GM23248 (cell line): ENCODE measurements around the gene KLHL12. TPM values are rescaled to one million over a fixed set of nuclear protein-coding genes. Genes with fewer than 3 reads are reported as not detected.
"Not testable (repeated sequence)": the region's sequence is repeated elsewhere in the genome, so short reads cannot be mapped to it uniquely, and the experiment has no call there.

ENCODE experiments used
- DNase-seq: peaks from one replicate; pipeline ENCODE4 v3.0.0-alpha.2; 2015
- H2AFZ ChIP-seq: fragments of 200-600 bp; sonication (generic); 2 replicates; pipeline ENCODE4 v1.6.1; 2016; ENCODE audit warnings: antibody characterized with exemption
- H3F3A ChIP-seq: fragments of 200-600 bp; sonication (generic); 2 replicates; pipeline ENCODE4 v1.6.1; 2016; ENCODE audit warnings: mild to moderate bottlenecking, antibody characterized with exemption, mixed run types; ENCODE audit not compliant: insufficient read depth
- H3K27ac ChIP-seq: fragments of 200-600 bp; sonication (generic); 2 replicates; pipeline ENCODE4 v1.5.1; 2016; ENCODE audit warnings: mild to moderate bottlenecking
- H3K27me3 ChIP-seq: fragments of 200-600 bp; sonication (generic); replicated peaks from 2 replicates; pipeline ENCODE4 v1.6.1; 2016; ENCODE audit warnings: mild to moderate bottlenecking; ENCODE audit not compliant: insufficient read depth
- H3K36me3 ChIP-seq: fragments of 200-600 bp; sonication (generic); 2 replicates; pipeline ENCODE4 v1.6.1; 2016; ENCODE audit warnings: low read depth, mild to moderate bottlenecking
- H3K4me1 ChIP-seq: fragments of 200-600 bp; sonication (generic); 2 replicates; pipeline ENCODE4 v1.6.1; 2016; ENCODE audit warnings: mild to moderate bottlenecking; ENCODE audit not compliant: insufficient read depth
- H3K4me2 ChIP-seq: fragments of 200-600 bp; sonication (generic); one replicate; pipeline ENCODE4 v1.6.1; 2016; ENCODE audit warnings: mild to moderate bottlenecking; ENCODE audit not compliant: unreplicated experiment
- H3K4me3 ChIP-seq: fragments of 200-600 bp; sonication (generic); 2 replicates; pipeline ENCODE4 v1.5.1; 2016; ENCODE audit warnings: mild to moderate bottlenecking
- H3K79me2 ChIP-seq: fragments of 200-600 bp; sonication (generic); 2 replicates; pipeline ENCODE4 v1.6.1; 2016; ENCODE audit warnings: mild to moderate bottlenecking; ENCODE audit not compliant: insufficient read depth
- H3K9ac ChIP-seq: fragments of 200-600 bp; sonication (generic); 2 replicates; pipeline ENCODE4 v1.6.1; 2016; ENCODE audit warnings: mild to moderate bottlenecking
- H3K9me2 ChIP-seq: fragments of 200-600 bp; sonication (generic); 2 replicates; pipeline ENCODE4 v1.6.1; 2016; ENCODE audit warnings: mixed run types, mild to moderate bottlenecking, moderate library complexity; ENCODE audit not compliant: insufficient read depth
- H3K9me3 ChIP-seq: fragments of 200-600 bp; sonication (generic); one replicate; pipeline ENCODE4 v1.6.1; 2017; ENCODE audit warnings: low read depth
- H4K20me1 ChIP-seq: fragments of 200-600 bp; sonication (generic); 2 replicates; pipeline ENCODE4 v1.6.0; 2016; ENCODE audit not compliant: insufficient read depth
- EZH2 ChIP-seq: fragments of 200-600 bp; sonication (generic); IDR thresholded peaks from 2 replicates; pipeline ENCODE4 v1.6.1; 2018; ENCODE audit warnings: antibody characterized with exemption, mild to moderate bottlenecking; ENCODE audit not compliant: insufficient read depth, poor library complexity, severe bottlenecking
- EZH2phosphoT487 ChIP-seq: fragments of 200-600 bp; sonication (generic); IDR thresholded peaks from 2 replicates; pipeline ENCODE4 v1.6.1; 2018; ENCODE audit warnings: antibody characterized with exemption, moderate library complexity, mild to moderate bottlenecking, low read depth; ENCODE audit not compliant: insufficient read depth
- WGBS, 2 experiments: methylation state at CpG; one replicate each; pipeline ENCODE4 v1.1.6; 2015 to 2017; ENCODE audit warnings: low lambda C conversion rate in 2 of 2, low coverage in 1 of 2; ENCODE audit errors: missing lambda C conversion rate in 2 of 2; 5-methylcytosine and 5-hydroxymethylcytosine counted together
- in situ Hi-C: fragments of 300-500 bp; cut with MboI; formaldehyde crosslinking; loops from 2 replicates; pipeline ENCODE4 v1.15.0; 2020
- polyA plus RNA-seq: library from polyadenylated mRNA; unstranded; fragments of >200 nt; fragmentation: Nextera tagmentation; extraction: Ambion mirVana; gene quantifications from 2 replicates; pipeline ENCODE4 v1.2.1, GENCODE V29; 2016
- total RNA-seq: library from RNA; depleted of rRNA; stranded (reverse); fragments of >200 nt; shearing (Covaris generic); gene quantifications from 2 replicates; pipeline ENCODE4 v1.2.3, GENCODE V29; 2014

Gene KLHL12
- total and polyA plus RNA-seq, 2 experiments from 2014 or later: 20.8 to 22.0 TPM

GRCh38 chr1:202908998-202909397 is 18.0 kb downstream of the KLHL12 start:
- in situ Hi-C loops: no loop called here
- Histone ChIP-seq H3K4me2 (no peak overlapping the region), H2AFZ (no peak overlapping the region), H3K79me2 (no peaks in the 10 kb centered on the region), H4K20me1 (no peaks in the 10 kb centered on the region), H3K4me1 (no peaks in the 10 kb centered on the region), H3K4me3 (no peak overlapping the region), H3K36me3 (peaks cover 59% of the 10 kb centered on the region), H3K9ac (no peak overlapping the region), H3K9me2 (no peaks in the 10 kb centered on the region), H3K27me3 (no peaks in the 10 kb centered on the region), H3F3A (no peaks in the 10 kb centered on the region), H3K9me3 (no peaks in the 10 kb centered on the region), H3K27ac (no peak overlapping the region)
- 97 to 100% methylated on average over 6 of the region's 6 CpGs for WGBS, 2 experiments
- no peak for DNase-seq
- TF ChIP-seq EZH2phosphoT487: no peak
- TF ChIP-seq EZH2: no peak

DNA sequence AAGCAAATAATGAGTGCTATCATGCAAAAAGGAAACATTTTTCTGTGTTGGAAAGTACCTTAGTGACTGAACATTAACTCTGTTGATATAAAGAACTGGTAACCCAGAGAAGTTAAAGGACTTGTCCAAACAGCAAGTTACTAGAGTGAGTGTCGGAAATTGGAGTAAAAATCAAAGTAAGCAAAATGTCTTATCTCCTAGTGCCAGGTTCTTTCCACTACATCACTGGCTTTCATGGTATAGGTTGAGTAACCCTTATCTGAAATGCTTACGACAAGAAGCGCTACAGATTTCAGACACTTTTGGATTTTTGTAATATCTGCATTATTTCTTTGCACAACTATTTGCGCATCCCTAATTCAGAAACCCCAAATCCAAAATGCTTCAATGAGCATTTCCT is 21.7 kb downstream of the KLHL12 start:
- H2AFZ ChIP-seq: no peak overlapping the region
- H3K9me3 ChIP-seq: no peaks in the 10 kb centered on the region
- H3K27ac ChIP-seq: no peak overlapping the region
- WGBS, 2 experiments: 57 to 64% methylated on average over 4 of the region's 4 CpGs
- no peaks in the 10 kb centered on the region for H3F3A ChIP-seq
- H4K20me1 ChIP-seq: no peaks in the 10 kb centered on the region
- H3K9me2 ChIP-seq: no peaks in the 10 kb centered on the region
- no peaks in the 10 kb centered on the region for H3K4me1 ChIP-seq
- DNase-seq: no peak
- no peaks in the 10 kb centered on the region for H3K79me2 ChIP-seq
- H3K9ac ChIP-seq: no peak overlapping the region
- H3K27me3 ChIP-seq: no peaks in the 10 kb centered on the region
- no peak overlapping the region for H3K4me2 ChIP-seq
- in situ Hi-C loops: no loop called here
- no peak overlapping the region for H3K4me3 ChIP-seq
- H3K36me3 ChIP-seq: peaks cover 44% of the 10 kb centered on the region
- TF ChIP-seq EZH2phosphoT487 (no peak), EZH2 (no peak)

GRCh38 chr1:202903808-202904207 is 23.2 kb downstream of the KLHL12 start:
- H2AFZ ChIP-seq, H4K20me1 ChIP-seq, H3K27me3 ChIP-seq, H3F3A ChIP-seq, H3K27ac ChIP-seq, H3K9ac ChIP-seq, H3K4me3 ChIP-seq, H3K9me3 ChIP-seq, in situ Hi-C loops, H3K79me2 ChIP-seq, DNase-seq, H3K4me2 ChIP-seq, H3K9me2 ChIP-seq, H3K4me1 ChIP-seq: not testable (repeated sequence)
- H3K36me3 ChIP-seq: peaks cover 40% of the 10 kb centered on the region
- WGBS, 2 experiments: 90 to 92% methylated on average over 5 of the region's 5 CpGs

GRCh38 chr1:202901555-202901954 is 25.5 kb downstream of the KLHL12 start:
- no peak overlapping the region for H3K9ac ChIP-seq
- no peak overlapping the region for H3K27ac ChIP-seq
- H3K4me3 ChIP-seq: no peak overlapping the region
- H3K9me3 ChIP-seq: no peaks in the 10 kb centered on the region
- H3K4me2 ChIP-seq: no peak overlapping the region
- no peak overlapping the region for H2AFZ ChIP-seq
- TF ChIP-seq EZH2 (no peak), EZH2phosphoT487 (no peak)
- in situ Hi-C loops: no loop called here
- H4K20me1 ChIP-seq: no peaks in the 10 kb centered on the region
- H3K79me2 ChIP-seq: no peaks in the 10 kb centered on the region
- WGBS, 2 experiments: 97 to 99% methylated on average over 4 of the region's 4 CpGs
- peaks cover 29% of the 10 kb centered on the region; the same call in 1 of the 2 replicates for H3K36me3 ChIP-seq
- no peaks in the 10 kb centered on the region for H3K27me3 ChIP-seq
- no peaks in the 10 kb centered on the region for H3F3A ChIP-seq
- H3K4me1 ChIP-seq: no peaks in the 10 kb centered on the region
- no peaks in the 10 kb centered on the region for H3K9me2 ChIP-seq
- no peak for DNase-seq

- TF ChIP-seq EZH2: no peak
- TF ChIP-seq EZH2phosphoT487: no peak
- WGBS, 2 experiments: 91 to 92% methylated on average over 7 of the region's 7 CpGs
- DNase-seq: no peak
Measured at GRCh38 chr1:202892501-202892900, 34.5 kb downstream of the KLHL12 start.

More at GRCh38 chr1:202892501-202892900, 34.5 kb downstream of the KLHL12 start:
- peaks cover 23% of the 10 kb centered on the region for H3K36me3 ChIP-seq
- no peaks in the 10 kb centered on the region for H3K9me3 ChIP-seq
- no peaks in the 10 kb centered on the region for H4K20me1 ChIP-seq
- no peak overlapping the region for H3K4me3 ChIP-seq
- no peaks in the 10 kb centered on the region for H3K9me2 ChIP-seq
- H3K79me2 ChIP-seq: peaks cover 7% of the 10 kb centered on the region
- in situ Hi-C loops: no loop called here
- no peak overlapping the region for H2AFZ ChIP-seq
- H3K27ac ChIP-seq: no peak overlapping the region
- no peak overlapping the region for H3K4me2 ChIP-seq
- H3K9ac ChIP-seq: no peak overlapping the region
- peaks cover 6% of the 10 kb centered on the region; the same call in 1 of the 2 replicates for H3K4me1 ChIP-seq
- peaks cover 27% of the 10 kb centered on the region for H3F3A ChIP-seq
- H3K27me3 ChIP-seq: no peaks in the 10 kb centered on the region
